ENCODE data around the gene CLECL1.
"Not testable (repeated sequence)": the region's sequence is repeated elsewhere in the genome, so short reads cannot be mapped to it uniquely, and the experiment has no call there.

The CLECL1 gene

DNA sequence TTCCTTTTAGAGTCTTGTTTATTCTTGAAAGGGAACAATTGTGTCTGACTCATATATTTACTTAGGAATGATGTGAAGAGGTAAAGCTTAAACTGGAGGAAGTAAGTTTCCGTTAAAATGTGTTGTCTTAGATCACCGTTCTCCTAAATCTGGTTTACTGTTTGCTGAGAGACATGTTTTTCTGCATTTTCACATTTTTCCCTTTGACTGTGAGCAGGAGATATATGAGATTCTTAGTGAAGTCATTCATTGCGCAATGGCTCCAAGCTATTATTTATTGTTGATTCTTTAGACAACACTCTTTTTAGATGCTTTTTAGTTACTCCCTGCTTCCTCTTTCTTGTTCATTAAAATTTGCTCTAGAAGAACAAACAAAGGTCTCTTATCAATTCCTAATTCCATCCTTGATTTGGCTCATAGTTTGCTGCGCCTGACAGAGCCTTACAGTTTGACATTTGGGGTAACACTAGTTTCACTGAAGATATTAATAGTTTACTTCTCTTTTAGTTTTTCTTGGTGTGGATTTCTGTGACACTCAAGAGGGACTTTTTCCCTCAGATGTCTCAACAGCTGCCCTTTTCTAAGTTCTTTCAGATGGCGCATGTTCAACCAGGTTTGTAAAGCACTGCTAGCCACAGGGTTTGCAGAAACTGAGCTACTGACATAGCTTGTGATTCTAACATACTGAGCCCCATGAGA is 11.4 kb downstream of the CLECL1 start:
- DNase-seq (ENCODE audit: low read depth in 2 of 2), result no peak

DNA sequence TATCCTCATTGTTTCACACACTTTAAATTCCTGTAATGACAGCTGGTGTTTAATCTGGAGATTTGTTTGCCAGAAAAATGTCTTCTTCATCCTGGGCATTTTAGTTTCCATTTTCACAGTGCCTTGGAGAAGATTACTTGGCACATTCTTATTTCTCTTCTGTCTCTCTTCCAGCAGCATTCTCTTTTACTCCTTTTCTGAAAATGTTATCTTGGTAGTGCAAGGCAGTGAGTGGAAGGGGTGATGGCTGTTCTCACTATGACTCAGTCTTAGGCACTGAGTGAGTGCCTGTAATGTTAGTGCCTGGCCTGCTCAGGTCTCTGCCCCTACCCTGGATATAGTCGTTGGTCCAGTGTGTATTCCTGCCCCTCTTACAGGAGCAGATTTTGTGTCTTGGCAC is 13.1 kb downstream of the CLECL1 start:
- no peak for DNase-seq (ENCODE audit: low read depth in 2 of 2)

GRCh38 chr12:9718968-9719367 is 13.9 kb downstream of the CLECL1 start:
- no peak for DNase-seq (ENCODE audit: low read depth in 2 of 2)

DNA sequence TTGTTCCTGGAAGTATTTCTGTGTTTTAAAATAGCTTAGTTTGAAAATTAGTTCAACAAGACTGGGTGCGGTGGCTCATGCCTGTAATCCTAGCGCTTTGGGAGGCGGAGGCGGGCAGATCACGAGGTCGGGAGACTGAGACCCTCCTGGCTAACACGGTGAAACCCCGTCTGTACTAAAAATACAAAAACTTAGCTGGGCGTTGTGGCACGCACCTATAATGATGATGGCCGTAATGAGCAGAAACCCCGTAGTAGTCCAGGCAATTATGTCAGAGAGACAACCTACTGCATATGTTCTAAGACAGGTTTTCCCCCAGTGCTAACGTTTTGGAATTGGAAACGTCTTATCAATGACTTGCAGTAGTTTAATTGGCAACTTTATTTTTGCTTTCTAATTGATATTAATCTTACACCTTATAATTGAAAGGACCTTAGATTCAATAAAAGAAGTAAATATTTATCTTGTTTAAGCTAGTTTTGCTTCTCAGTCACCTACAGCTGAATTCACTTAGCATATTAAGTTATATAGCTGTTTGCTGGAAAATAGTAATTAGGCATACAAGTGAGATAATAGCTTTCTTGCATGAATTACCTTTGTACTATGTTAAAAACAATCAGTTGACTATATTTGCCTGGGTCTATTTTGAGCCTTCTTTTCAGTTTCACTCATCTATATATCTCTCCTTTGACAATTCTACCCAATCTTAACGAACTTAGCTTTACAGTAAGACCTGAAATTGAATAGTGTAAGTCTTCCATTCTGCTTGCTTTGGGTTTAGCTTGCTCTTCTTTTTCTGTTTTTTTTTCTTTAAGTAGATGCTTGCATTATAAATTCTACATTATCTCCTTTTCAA is 15.6 kb downstream of the CLECL1 start:
- no peak for DNase-seq (ENCODE audit: low read depth in 2 of 2)

GRCh38 chr12:9713032-9713558 is 19.8 kb downstream of the CLECL1 start:
- not testable (repeated sequence) for DNase-seq (ENCODE audit: low read depth in 2 of 2)

DNA sequence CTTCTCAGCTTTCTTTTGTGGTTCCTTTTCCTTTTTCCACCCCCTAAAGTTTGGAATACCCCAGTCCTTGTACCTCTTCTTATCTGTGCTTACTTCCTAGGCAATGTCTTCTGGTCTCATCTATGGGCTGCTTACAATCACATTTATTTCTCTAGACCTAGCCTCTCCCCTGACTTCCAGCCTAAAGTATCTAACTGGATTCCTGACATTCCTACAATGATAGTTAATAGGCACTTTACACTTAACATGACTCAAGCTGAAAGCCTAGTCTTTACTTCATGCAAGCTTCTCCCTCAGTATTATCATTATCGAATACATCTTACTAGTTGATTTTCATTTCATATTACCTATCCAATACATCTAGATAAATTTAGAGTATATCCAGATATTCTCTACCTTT is 21.2 kb downstream of the CLECL1 start:
- no peak for DNase-seq (ENCODE audit: low read depth in 2 of 2)

GRCh38 chr12:9710584-9711375 is 22.1 kb downstream of the CLECL1 start:
- no peak for DNase-seq (ENCODE audit: low read depth in 2 of 2)

DNA sequence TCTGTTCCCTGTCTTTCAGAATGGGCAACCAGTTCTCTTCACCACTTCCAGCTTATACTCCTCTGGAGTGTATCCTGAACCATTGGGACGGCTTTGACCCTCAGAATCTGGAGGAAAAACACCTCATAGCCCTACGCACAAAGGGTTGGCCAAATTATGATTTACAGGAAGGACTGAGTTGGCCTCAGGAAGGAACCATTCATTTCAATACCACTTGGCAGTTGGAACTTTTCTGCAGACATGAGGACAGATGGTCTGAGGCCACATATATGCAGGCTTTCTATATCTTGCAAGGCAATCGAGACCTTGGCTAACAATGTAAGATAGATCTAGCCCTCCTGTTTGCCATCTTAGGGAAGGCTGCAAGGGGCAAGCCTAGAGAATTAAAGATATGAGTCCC is 24.0 kb downstream of the CLECL1 start:
- no peak for DNase-seq (ENCODE audit: low read depth in 2 of 2)

- peak in 1 of 2 donors; percentile 53 for DNase-seq (ENCODE audit: low read depth in 2 of 2)
Measured at GRCh38 chr12:9707864-9708808, 24.8 kb downstream of the CLECL1 start.

DNA sequence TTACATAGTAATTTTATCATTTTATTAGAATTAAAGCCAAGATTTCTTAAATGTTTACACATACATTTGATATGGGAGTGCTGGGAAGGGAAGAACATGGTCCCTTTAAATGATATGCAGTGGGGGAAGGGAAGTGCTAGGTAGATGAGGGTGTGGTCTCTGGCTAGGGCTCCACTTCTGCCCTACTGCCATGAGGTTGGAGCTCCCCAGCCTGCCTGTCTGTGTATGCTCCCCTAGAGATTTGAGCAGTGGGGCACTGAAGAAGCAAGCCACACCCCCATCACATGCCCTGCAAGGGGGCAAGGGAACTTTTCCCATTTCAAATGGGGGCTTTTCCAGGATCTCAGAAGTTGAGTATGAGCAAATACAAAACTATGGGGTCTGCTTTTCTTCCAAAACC is 25.5 kb downstream of the CLECL1 start:
- DNase-seq (ENCODE audit: low read depth in 2 of 2), result no peak

- DNase-seq (ENCODE audit: low read depth in 2 of 2), result no peak
Measured at GRCh38 chr12:9706086-9706685, 26.7 kb downstream of the CLECL1 start.

GRCh38 chr12:9704561-9704960 is 28.3 kb downstream of the CLECL1 start:
- not testable (repeated sequence) for DNase-seq (ENCODE audit: low read depth in 2 of 2)

GRCh38 chr12:9702255-9702654 is 30.6 kb downstream of the CLECL1 start:
- peak in 1 of 2 donors; percentile 6 for DNase-seq (ENCODE audit: low read depth in 2 of 2)

- no peak for DNase-seq (ENCODE audit: low read depth in 2 of 2)
Measured at GRCh38 chr12:9701380-9702154, 31.3 kb downstream of the CLECL1 start.

- no peak for DNase-seq (ENCODE audit: low read depth in 2 of 2)
Measured at GRCh38 chr12:9700606-9700956, 32.3 kb downstream of the CLECL1 start.

DNA sequence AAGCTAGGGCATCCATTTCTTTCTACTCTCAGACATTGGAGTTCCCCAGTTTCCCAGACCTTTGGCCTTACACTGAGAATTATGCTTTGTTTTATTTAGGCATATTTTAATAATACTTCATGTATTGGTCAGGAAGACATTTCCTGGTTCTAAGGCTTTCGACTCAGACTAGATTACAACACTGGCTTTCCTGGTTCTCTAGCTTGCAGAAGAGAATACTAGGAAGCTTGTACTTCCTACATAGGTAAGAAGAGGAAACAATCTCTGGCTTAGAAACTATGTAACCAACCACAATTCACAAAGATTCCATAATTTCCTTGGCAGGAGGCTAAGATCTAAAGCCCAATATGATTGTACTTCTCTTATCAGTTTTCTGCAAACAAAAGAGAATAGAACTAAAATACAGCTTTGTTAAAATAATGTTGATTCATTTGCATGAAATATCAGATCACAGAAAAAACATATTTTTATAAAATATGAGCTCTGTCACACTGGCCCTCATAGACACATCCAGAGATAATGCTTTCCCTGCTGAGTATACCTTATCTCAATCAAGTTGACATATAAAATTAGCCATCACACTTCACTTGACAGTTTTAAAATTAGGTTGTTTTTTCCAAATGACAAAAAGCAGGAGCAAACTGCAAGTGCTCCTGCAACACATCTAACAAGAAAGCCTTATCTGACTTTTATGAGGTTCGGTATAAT is 32.8 kb downstream of the CLECL1 start:
- no peak for DNase-seq (ENCODE audit: low read depth in 2 of 2)

- no peak for DNase-seq (ENCODE audit: low read depth in 2 of 2)
Measured at GRCh38 chr12:9699269-9699897, 33.5 kb downstream of the CLECL1 start.

- no peak for DNase-seq (ENCODE audit: low read depth in 2 of 2)
Measured at GRCh38 chr12:9698681-9699080, 34.2 kb downstream of the CLECL1 start.

DNA sequence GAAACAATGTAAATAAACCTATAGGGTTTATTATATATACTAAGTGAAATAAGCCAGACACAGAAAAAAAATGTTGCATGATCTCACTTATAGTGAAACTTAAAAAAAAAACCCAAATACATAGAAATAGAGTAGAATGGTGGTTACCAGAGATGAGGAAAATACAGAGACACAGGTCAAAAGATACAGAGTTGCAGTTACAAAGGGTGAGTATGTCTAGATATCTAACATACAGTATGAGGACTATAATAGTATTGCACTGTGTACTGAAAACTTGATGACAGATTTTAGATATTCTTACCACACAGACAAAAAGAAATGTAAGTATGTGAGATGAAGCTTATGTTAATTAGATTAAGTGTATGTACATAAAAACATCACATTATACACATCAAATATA is 35.3 kb downstream of the CLECL1 start:
- DNase-seq (ENCODE audit: low read depth in 2 of 2), result no peak

All from activated CD8-positive, alpha-beta memory T cell treated with anti-CD3 and anti-CD28 coated beads for 4 hours (primary cell).